Uterus (tissue), 2 donors: ENCODE measurements around the gene MICAL2.

Source experiments
- POLR2A ChIP-seq, 2 donors: fragments of 450-650 bp; IDR thresholded peaks; one replicate each; pipeline ENCODE4 v1.6.1; 2016; ENCODE audit warnings: antibody characterized with exemption in 2 of 2, mild to moderate bottlenecking in 1 of 2, moderate library complexity in 1 of 2
- TF ChIP-seq, protein P1 (sequence below), 4 experiments: fragments of 200-600 bp in 2 of 4; fragments of 450-650 bp in 2 of 4; sonication (generic) in 2 of 4; IDR thresholded peaks; one replicate each; pipeline ENCODE4 v1.5.1; 2016 to 2019; ENCODE audit warnings: antibody characterized with exemption in 4 of 4, mild to moderate bottlenecking in 2 of 4, moderate library complexity in 1 of 4

DNA sequence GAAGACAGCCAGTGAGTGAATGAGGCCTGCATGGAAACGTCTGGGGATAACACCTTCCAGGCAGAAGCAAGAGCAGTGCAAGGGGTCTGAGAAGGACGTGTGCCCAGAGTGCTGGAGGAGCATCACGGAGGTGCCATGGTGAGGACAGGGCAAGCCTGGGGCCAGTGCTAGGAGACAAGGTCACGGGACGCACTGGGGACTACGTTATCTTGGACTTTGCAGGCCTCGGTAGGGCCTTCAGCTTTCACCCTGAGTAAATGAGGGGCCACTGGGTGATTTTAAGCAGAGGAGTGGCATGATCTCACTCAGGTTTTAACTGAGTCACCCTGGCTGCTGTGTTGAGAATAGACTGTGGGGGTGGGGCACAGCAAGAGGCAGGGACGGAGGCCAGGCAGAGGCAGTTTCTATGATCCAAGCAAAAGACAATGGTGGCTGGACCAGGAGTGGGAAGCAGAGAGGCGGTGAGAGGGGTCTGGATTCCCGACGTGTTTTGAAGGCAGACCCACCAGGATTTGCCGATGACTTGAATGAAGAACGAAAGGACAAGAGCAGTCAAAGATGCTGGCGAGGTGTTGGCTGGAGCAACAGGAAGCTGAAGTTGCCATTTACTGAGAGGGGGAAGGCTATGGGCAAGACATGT lies 164.3 kb downstream of the MICAL2 start:
- TF ChIP-seq, protein P1, sequence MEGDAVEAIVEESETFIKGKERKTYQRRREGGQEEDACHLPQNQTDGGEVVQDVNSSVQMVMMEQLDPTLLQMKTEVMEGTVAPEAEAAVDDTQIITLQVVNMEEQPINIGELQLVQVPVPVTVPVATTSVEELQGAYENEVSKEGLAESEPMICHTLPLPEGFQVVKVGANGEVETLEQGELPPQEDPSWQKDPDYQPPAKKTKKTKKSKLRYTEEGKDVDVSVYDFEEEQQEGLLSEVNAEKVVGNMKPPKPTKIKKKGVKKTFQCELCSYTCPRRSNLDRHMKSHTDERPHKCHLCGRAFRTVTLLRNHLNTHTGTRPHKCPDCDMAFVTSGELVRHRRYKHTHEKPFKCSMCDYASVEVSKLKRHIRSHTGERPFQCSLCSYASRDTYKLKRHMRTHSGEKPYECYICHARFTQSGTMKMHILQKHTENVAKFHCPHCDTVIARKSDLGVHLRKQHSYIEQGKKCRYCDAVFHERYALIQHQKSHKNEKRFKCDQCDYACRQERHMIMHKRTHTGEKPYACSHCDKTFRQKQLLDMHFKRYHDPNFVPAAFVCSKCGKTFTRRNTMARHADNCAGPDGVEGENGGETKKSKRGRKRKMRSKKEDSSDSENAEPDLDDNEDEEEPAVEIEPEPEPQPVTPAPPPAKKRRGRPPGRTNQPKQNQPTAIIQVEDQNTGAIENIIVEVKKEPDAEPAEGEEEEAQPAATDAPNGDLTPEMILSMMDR (IDR thresholded peaks at IDR 0.05): no peak
- no peak for TF ChIP-seq POLR2A (IDR thresholded peaks at IDR 0.05)
